Testis (tissue), 2 donors: ENCODE data around the gene PCDH11Y.
"Not testable (repeated sequence)": the region's sequence is repeated elsewhere in the genome, so short reads cannot be mapped to it uniquely, and the experiment has no call there.

Experiments used
- CTCF ChIP-seq, 3 experiments: fragments of 450-650 bp in 2 of 3; fragments of 200-600 bp in 1 of 3; sonication (generic) in 1 of 3; IDR thresholded peaks; one replicate each; pipeline ENCODE4 v1.5.1; 2016 to 2019; ENCODE audit warnings: antibody characterized with exemption in 3 of 3, mild to moderate bottlenecking in 2 of 3, moderate library complexity in 1 of 3
- POLR2A ChIP-seq: fragments of 450-650 bp; IDR thresholded peaks from one replicate; pipeline ENCODE4 v1.6.1; 2017; ENCODE audit warnings: antibody characterized with exemption, mild to moderate bottlenecking, moderate library complexity

GRCh38 chrY:5083017-5083416 lies 82.9 kb downstream of the PCDH11Y start:
- not testable (repeated sequence) for TF ChIP-seq CTCF (IDR thresholded peaks at IDR 0.05); POLR2A
